Activated T-cell treated with anti-CD3 and anti-CD28 coated beads, Interleukin-2, amount 50 U/mL, for 72 hours (primary cell): ENCODE results near the gene EZR. TPM values are rescaled to one million over a fixed set of nuclear protein-coding genes. Genes with fewer than 3 reads are reported as not detected.
"Not testable (repeated sequence)": the region's sequence is repeated elsewhere in the genome, so short reads cannot be mapped to it uniquely, and the experiment has no call there.

Experiments
- ATAC-seq, 2 donors: fragments of 150-1000 bp; cut with Tn5 transposase; replicated peaks in 1 of 2; 2 replicates each; pipeline ENCODE4 v1.10.0; 2021; ENCODE audit warnings: moderate library complexity in 2 of 2, mild to moderate bottlenecking in 1 of 2
- DNase-seq, 2 donors: peaks; one replicate each; pipeline ENCODE4 v3.0.0; 2021 to 2022; ENCODE audit warnings: mixed read lengths in 1 of 2
- H3K27ac Mint-ChIP-seq: one replicate; pipeline ENCODE4 v1.8.0; 2022; ENCODE audit warnings: mild to moderate bottlenecking, moderate library complexity, mixed read lengths
- H3K27me3 Mint-ChIP-seq: one replicate; pipeline ENCODE4 v1.8.0; 2022; ENCODE audit warnings: low read depth, mixed read lengths
- H3K36me3 Mint-ChIP-seq, 2 donors: one replicate each; pipeline ENCODE4 v1.8.0; 2022; ENCODE audit warnings: mixed read lengths in 2 of 2, mild to moderate bottlenecking in 1 of 2; ENCODE audit not compliant: insufficient read depth in 2 of 2
- H3K4me1 Mint-ChIP-seq: one replicate; pipeline ENCODE4 v1.8.0; 2022; ENCODE audit warnings: low read depth, mixed read lengths
- H3K4me3 Mint-ChIP-seq, 2 donors: one replicate each; pipeline ENCODE4 v1.8.0; 2022; ENCODE audit warnings: mild to moderate bottlenecking in 2 of 2, mixed read lengths in 2 of 2, moderate library complexity in 2 of 2
- H3K9me3 Mint-ChIP-seq, 2 donors: one replicate each; pipeline ENCODE4 v1.8.0; 2022; ENCODE audit warnings: mixed read lengths in 2 of 2
- total RNA-seq, 2 donors: library from RNA; stranded (reverse); gene quantifications; one replicate each; pipeline ENCODE4 v1.2.3, GENCODE V29; 2022

EZR gene
- total RNA-seq, 2 donors from 2014 or later, result 167 to 177 TPM

- Mint-ChIP-seq H3K9me3 (no peaks in the 10 kb centered on the region), H3K4me1 (peaks cover 90% of the 10 kb centered on the region), H3K27ac (no peak overlapping the region), H3K27me3 (no peaks in the 10 kb centered on the region), H3K36me3 (peaks cover 1 to 19% of the 10 kb centered on the region in 2 donors), H3K4me3 (no peak overlapping the region)
- ATAC-seq, result peak; percentile 70 to 79
- DNase-seq, result no peak
These were observed 25.7 kb downstream of the EZR start for GRCh38 chr6:158793432-158793831.

- not testable (repeated sequence) for DNase-seq, H3K9me3 Mint-ChIP-seq, ATAC-seq, H3K27me3 Mint-ChIP-seq
- Mint-ChIP-seq H3K36me3 (peaks cover 2 to 24% of the 10 kb centered on the region in 2 donors), H3K4me3 (peak overlapping the region in 1 of 2 donors; percentile 35), H3K27ac (peak overlapping the region; percentile 82), H3K4me1 (peaks cover 81% of the 10 kb centered on the region)
These were observed 26.7 kb downstream of the EZR start for GRCh38 chr6:158792505-158792904.

GRCh38 chr6:158791274-158791855 is 27.8 kb downstream of the EZR start:
- ATAC-seq (no peak), DNase-seq (no peak)
- Mint-ChIP-seq H3K27ac (peak overlapping the region; percentile 76), H3K9me3 (no peaks in the 10 kb centered on the region), H3K27me3 (no peaks in the 10 kb centered on the region), H3K4me1 (peaks cover 70% of the 10 kb centered on the region), H3K36me3 (peaks cover 5 to 29% of the 10 kb centered on the region in 2 donors), H3K4me3 (peak overlapping the region in 1 of 2 donors; percentile 37)

- DNase-seq (peak in 1 of 2 donors; percentile 31), ATAC-seq (peak; percentile 68 to 78)
- no peaks in the 10 kb centered on the region for H3K9me3 Mint-ChIP-seq
- H3K36me3 Mint-ChIP-seq, result peaks cover 7 to 35% of the 10 kb centered on the region in 2 donors
- H3K4me1 Mint-ChIP-seq, result peaks cover 52% of the 10 kb centered on the region
- H3K27ac Mint-ChIP-seq, result peak overlapping the region; percentile 84
- H3K27me3 Mint-ChIP-seq, result no peaks in the 10 kb centered on the region
- peak overlapping the region; percentile 28 to 70 for H3K4me3 Mint-ChIP-seq
These were observed 29.9 kb downstream of the EZR start for GRCh38 chr6:158789115-158789917.

GRCh38 chr6:158787395-158787794 is 31.8 kb downstream of the EZR start:
- Mint-ChIP-seq H3K4me3 (no peak overlapping the region), H3K36me3 (peaks cover 7 to 48% of the 10 kb centered on the region in 2 donors), H3K9me3 (no peaks in the 10 kb centered on the region), H3K4me1 (peaks cover 36% of the 10 kb centered on the region), H3K27me3 (no peaks in the 10 kb centered on the region), H3K27ac (no peak overlapping the region)
- DNase-seq (no peak), ATAC-seq (no peak)

GRCh38 chr6:158786645-158787304 is 32.4 kb downstream of the EZR start:
- Mint-ChIP-seq H3K9me3 (no peaks in the 10 kb centered on the region), H3K36me3 (peaks cover 7 to 54% of the 10 kb centered on the region in 2 donors), H3K4me3 (no peak overlapping the region), H3K4me1 (peaks cover 29% of the 10 kb centered on the region), H3K27ac (no peak overlapping the region), H3K27me3 (no peaks in the 10 kb centered on the region)
- no peak for DNase-seq
- ATAC-seq, result no peak

- DNase-seq (no peak), ATAC-seq (no peak)
- Mint-ChIP-seq H3K27ac (no peak overlapping the region), H3K9me3 (no peaks in the 10 kb centered on the region), H3K4me3 (no peak overlapping the region), H3K36me3 (peaks cover 7 to 63% of the 10 kb centered on the region in 2 donors), H3K4me1 (peaks cover 17% of the 10 kb centered on the region), H3K27me3 (no peaks in the 10 kb centered on the region)
These were observed 34.1 kb downstream of the EZR start for GRCh38 chr6:158785036-158785435.

GRCh38 chr6:158784505-158784904 is 34.7 kb downstream of the EZR start:
- Mint-ChIP-seq H3K27ac (peak overlapping the region; percentile 8), H3K27me3 (no peaks in the 10 kb centered on the region), H3K36me3 (peaks cover 7 to 59% of the 10 kb centered on the region in 2 donors), H3K4me3 (no peak overlapping the region), H3K4me1 (peaks cover 12% of the 10 kb centered on the region), H3K9me3 (no peaks in the 10 kb centered on the region)
- DNase-seq, result no peak
- no peak for ATAC-seq

- Mint-ChIP-seq H3K4me3 (no peak overlapping the region), H3K27me3 (no peaks in the 10 kb centered on the region), H3K27ac (peak overlapping the region; percentile 5), H3K36me3 (peaks cover 11 to 58% of the 10 kb centered on the region in 2 donors), H3K4me1 (peaks cover 11% of the 10 kb centered on the region), H3K9me3 (no peaks in the 10 kb centered on the region)
- DNase-seq, result no peak
- no peak for ATAC-seq
These were observed 35.3 kb downstream of the EZR start for GRCh38 chr6:158783851-158784250.

- ATAC-seq (no peak), DNase-seq (no peak)
- Mint-ChIP-seq H3K9me3 (no peaks in the 10 kb centered on the region), H3K36me3 (peaks cover 10 to 61% of the 10 kb centered on the region in 2 donors), H3K4me1 (peaks cover 18% of the 10 kb centered on the region), H3K4me3 (no peak overlapping the region), H3K27me3 (no peaks in the 10 kb centered on the region), H3K27ac (no peak overlapping the region)
These were observed 36.1 kb downstream of the EZR start for GRCh38 chr6:158783167-158783450.

- DNase-seq (no peak), ATAC-seq (no peak)
- Mint-ChIP-seq H3K36me3 (peaks cover 10 to 60% of the 10 kb centered on the region in 2 donors), H3K4me3 (no peak overlapping the region), H3K27me3 (no peaks in the 10 kb centered on the region), H3K9me3 (no peaks in the 10 kb centered on the region), H3K27ac (peak overlapping the region; percentile 12), H3K4me1 (peaks cover 23% of the 10 kb centered on the region)
These were observed 36.6 kb downstream of the EZR start for GRCh38 chr6:158782432-158783166.

- no peaks in the 10 kb centered on the region for H3K27me3 Mint-ChIP-seq
- DNase-seq, result no peak
- peak overlapping the region; percentile 12 for H3K27ac Mint-ChIP-seq
- H3K36me3 Mint-ChIP-seq, result peaks cover 11 to 61% of the 10 kb centered on the region in 2 donors
- ATAC-seq, result no peak
- no peak overlapping the region for H3K4me3 Mint-ChIP-seq
- no peaks in the 10 kb centered on the region for H3K9me3 Mint-ChIP-seq
- H3K4me1 Mint-ChIP-seq, result peaks cover 31% of the 10 kb centered on the region
These were observed 37.3 kb downstream of the EZR start for GRCh38 chr6:158781692-158782373.
